Hair follicle dermal papilla cell (primary cell): ENCODE measurements around the gene ADAMTS10. TPM values are rescaled to one million over a fixed set of nuclear protein-coding genes. Genes with fewer than 3 reads are reported as not detected.

Experiments used
- total RNA-seq: library from RNA; depleted of rRNA; stranded (reverse); fragments of >200 nt; gene quantifications from 2 replicates; pipeline ENCODE4 v1.2.3, GENCODE V29; 2012

ADAMTS10 gene
- 21.5 and 31.0 TPM in 2 replicates for total RNA-seq

DNA sequence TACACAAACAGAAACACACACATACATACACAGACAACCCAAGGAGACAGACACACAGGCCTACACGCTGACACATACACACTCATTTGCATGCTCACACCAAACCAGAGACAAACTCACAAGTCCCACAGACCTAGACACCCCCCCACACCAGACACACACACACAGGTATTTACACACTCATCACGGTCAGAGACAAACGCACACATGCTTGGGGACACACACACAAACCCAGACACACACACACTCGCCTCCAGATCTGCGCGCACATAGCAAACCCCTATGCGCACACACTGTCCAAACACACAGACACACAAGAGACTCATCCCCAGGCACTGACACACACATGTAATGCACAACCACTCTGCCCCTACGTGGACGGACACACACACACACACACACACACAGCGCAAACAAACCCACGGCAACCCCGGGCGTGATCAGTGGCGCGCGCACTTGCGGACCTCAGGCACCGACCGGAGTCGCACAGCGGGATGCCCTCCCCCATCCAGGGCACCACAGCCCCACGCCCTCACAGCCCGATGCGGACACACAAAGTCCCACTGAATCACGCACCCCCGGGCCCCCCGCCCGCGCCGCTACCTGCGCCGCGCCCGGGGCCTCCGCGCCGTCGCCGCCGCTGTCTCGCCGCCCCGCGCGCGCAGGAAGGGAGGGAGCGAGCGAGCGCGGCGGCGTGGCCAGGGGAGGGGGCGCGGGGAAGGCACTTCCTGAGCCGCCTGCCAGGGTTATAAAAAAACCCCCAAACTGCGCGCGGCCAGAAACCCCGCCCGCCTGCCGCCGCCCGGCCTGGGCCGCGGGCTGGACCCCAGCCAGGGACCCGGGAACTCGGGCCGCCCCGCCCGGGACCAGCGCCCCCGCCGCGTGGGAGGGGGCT is at the start of gene ADAMTS10:
ADAMTS10 (minus strand) TSS at position 675 of the 895 bp plus-strand sequence. CDS start 5,005 bp downstream, outside the sequence.

DNA sequence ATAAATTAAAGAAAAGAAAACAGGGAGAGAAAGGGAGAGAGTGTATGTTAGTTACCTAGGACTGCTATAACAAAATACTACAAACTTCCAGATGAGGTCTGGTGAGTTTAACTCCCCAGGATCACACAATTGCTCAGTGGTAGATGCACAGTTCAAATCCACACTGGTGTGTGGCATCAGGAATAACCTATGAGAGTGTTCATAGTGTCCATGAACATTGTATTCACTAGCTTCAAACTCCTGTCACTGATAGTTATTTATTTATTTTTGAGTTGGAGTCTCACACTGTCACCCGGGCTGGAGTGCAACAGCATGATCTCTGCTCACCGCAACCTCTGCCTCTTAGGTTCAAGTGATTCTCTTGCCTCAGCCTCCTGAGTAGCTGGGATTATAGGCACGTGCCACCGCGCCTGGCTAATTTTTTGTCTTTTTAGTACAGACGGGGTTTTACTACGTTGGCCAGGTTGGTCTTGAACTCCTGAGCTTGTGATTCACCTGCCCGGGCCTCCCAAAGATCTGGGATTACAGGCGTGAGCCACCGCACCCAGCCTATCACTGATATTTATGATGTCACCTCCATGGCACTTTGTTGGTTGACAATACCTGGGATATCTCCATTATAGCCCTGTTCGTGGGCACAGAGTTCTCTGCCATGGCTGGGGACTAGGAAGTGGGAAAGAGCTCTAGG is 19.6 kb upstream of the ADAMTS10 start, which contains the start of gene NFILZ:
NFILZ (plus strand) TSS at position 638 of the 688 bp plus-strand sequence. CDS start 46,133 bp downstream, outside the sequence.

DNA sequence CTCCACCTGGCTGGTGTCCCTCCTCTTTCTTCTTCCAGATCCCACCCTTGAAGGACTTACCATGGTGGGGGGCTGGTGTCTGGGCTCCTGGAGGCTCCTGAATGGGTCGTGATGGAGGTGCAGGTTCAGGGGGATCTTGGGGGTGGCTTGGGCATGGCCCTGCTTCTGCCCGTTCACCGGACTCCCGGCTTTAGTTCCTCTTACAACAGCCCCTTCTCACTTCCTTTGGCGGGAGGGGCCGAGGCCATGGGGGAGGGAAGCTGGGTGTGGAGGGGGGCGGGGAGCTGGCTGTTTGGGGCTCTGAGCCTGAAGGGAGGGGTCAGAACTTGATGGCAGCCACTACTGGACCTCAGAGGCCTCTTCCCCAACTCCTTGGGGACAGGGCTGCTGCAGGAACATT is 33.3 kb downstream of the ADAMTS10 start, which contains the start of gene MYO1F:
MYO1F (minus strand) TSS at position 196 of the 400 bp plus-strand sequence; CDS start at position 63, 133 bp downstream.

Other genes starting within 250 kb of the ADAMTS10 start
- 1.2 and 4.4 TPM in 2 replicates for gene ANGPTL4, start 246.6 kb downstream of the ADAMTS10 start, total RNA-seq
- gene RAB11B, start 220.4 kb downstream of the ADAMTS10 start, total RNA-seq = 23.3 and 26.8 TPM in 2 replicates
- gene MARCHF2, start 197.4 kb downstream of the ADAMTS10 start, total RNA-seq = 82.6 and 90.2 TPM in 2 replicates
- 36.7 and 37.2 TPM in 2 replicates for gene HNRNPM, start 165.7 kb downstream of the ADAMTS10 start, total RNA-seq
- gene PRAM1, start 108.1 kb downstream of the ADAMTS10 start, total RNA-seq = 0.12 and 0.32 TPM in 2 replicates
- 5.2 and 7.7 TPM in 2 replicates for gene ZNF414, start 96.5 kb downstream of the ADAMTS10 start, total RNA-seq
- gene MYO1F, start 33.3 kb downstream of the ADAMTS10 start, total RNA-seq = 0.85 and 2.8 TPM in 2 replicates
- gene NFILZ, start 19.9 kb upstream of the ADAMTS10 start, total RNA-seq = not detected in 2 replicates
- gene ACTL9, start 88.1 kb upstream of the ADAMTS10 start, total RNA-seq = not detected in 2 replicates
- not detected in 2 replicates for gene OR2Z1, start 110.9 kb upstream of the ADAMTS10 start, total RNA-seq
- 32.2 and 33.6 TPM in 2 replicates for gene ZNF558, start 221.6 kb upstream of the ADAMTS10 start, total RNA-seq
- not detected in 2 replicates for gene MBD3L1, start 221.7 kb upstream of the ADAMTS10 start, total RNA-seq